ENCODE measurements around the gene FYN. TPM values are rescaled to one million over a fixed set of nuclear protein-coding genes. Genes with fewer than 3 reads are reported as not detected.

FYN gene
- total and polyA plus RNA-seq, 5 experiments from 2014 or later = 159 to 531 (median 317) TPM

DNA sequence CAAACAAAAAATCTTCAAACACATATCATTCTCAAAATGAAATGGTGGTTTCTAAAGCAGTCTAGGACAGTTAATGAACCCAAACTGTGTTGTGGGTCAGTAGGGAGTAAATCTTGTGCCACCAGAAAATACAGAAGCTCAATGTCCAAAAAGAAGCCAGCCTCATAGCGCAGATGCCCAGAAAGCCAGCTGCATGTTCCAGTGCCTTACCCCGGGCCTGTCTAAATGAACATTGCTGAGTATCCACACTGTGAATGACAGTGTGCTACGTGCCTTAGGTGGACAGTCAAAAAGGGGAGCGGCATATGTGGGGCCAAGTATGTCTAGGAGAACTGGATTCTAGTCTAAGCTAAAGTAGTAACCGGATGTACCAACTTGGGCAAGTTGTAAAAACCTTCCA lies 10.9 kb downstream of the FYN start:
- peak overlapping the region; percentile 7 to 84 (median 62) for H3K27ac Mint-ChIP-seq
- ATAC-seq (no peak), DNase-seq (no peak)
- no peaks in the 10 kb centered on the region for H3K27me3 Mint-ChIP-seq
- H3K4me3 Mint-ChIP-seq = peak overlapping the region in 7 of 10 donors; percentile 25 to 62 (median 36)
- peaks cover 70 to 100% (median 99%) of the 10 kb centered on the region in 4 donors for H3K4me1 Mint-ChIP-seq
- peaks cover 0 to 6% (median 2%) of the 10 kb centered on the region in 3 donors for H3K36me3 Mint-ChIP-seq
- H3K9me3 Mint-ChIP-seq = no peaks in the 10 kb centered on the region
- POLR2A ChIA-PET = interaction anchor here (0.8 kb wide), 1 partner anchor 11 kb away, joined by 4 read pairs; no protein-coding TSS in a partner anchor

GRCh38 chr6:111861431-111861885 lies 11.8 kb downstream of the FYN start:
- ATAC-seq (peak; percentile 15 to 23), DNase-seq (peak in 1 of 10 donors; percentile 29)
- no peaks in the 10 kb centered on the region for H3K9me3 Mint-ChIP-seq
- H3K4me3 Mint-ChIP-seq = peak overlapping the region in 9 of 10 donors; percentile 2 to 66 (median 24)
- peaks cover 71 to 100% (median 98%) of the 10 kb centered on the region in 4 donors for H3K4me1 Mint-ChIP-seq
- H3K36me3 Mint-ChIP-seq = peaks cover 0 to 6% (median 2%) of the 10 kb centered on the region in 3 donors
- no peaks in the 10 kb centered on the region for H3K27me3 Mint-ChIP-seq
- peak overlapping the region; percentile 22 to 84 (median 53) for H3K27ac Mint-ChIP-seq
- POLR2A ChIA-PET = no interaction called here

DNA sequence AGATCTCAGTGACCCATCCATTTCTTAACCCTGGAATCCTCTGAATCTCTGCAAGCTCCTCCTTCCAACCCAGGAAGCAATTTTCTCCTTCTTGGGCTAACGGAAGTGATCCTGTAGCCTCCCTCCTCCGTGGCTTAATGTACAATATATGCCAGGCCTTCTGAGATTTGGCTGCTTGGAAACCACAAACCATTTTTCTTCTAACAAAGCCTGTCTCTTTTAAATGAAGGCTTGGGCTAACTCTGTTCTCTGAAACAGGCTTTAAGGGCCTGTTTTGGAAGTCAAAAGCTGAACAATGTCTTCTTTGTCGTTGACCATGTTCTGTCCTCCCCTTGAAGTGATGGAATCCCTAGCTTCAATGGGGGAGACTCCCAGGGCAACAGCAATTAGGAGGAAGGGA lies 14.9 kb downstream of the FYN start:
- Mint-ChIP-seq H3K4me1 (peaks cover 51 to 97% (median 94%) of the 10 kb centered on the region in 4 donors), H3K9me3 (no peaks in the 10 kb centered on the region), H3K36me3 (peaks cover 0 to 4% (median 0%) of the 10 kb centered on the region in 3 donors), H3K27ac (peak overlapping the region; percentile 36 to 88 (median 76)), H3K4me3 (peak overlapping the region; percentile 11 to 62 (median 44)), H3K27me3 (no peaks in the 10 kb centered on the region)
- ATAC-seq = peak; percentile 21 to 31
- POLR2A ChIA-PET = interaction anchor here (1.0 to 1.5 kb wide), 4 partner anchors 9 to 15 kb away, joined by 3 to 9 read pairs (median 3); partner anchors contain the start of gene FYN
- no peak for DNase-seq

DNA sequence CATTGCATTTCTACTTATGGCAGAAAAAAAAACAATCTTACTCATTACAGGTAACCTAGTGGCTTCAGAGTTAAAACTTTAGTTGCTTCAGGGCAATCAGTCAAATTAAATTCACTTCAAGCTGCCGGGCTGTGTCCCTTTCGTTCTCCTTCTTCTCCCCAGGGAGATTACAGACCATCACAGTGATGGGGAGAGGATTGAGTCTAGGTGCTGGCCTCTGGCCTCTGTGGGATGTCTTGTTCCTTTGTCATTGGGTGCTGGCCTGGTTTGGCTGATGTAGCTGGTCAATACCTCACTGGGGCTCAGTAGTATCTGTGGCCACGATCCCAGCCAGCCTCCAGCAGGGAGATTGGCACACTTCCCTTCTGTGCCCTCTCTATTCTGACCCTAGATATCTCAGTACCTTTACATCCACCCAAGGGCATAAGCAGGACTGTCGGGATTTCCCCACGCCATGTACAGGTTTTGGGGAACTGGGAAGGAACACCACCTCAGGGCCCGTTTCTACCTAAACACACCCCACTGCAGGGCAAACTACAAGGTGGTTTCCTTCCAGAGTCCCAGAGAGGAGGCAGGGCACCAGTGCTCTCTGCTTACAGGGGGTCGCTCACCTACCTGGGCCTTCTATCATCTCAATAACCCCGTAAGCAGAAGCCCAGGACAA lies 15.4 kb downstream of the FYN start:
- Mint-ChIP-seq H3K27ac (peak overlapping the region; percentile 36 to 88 (median 76)), H3K4me3 (peak overlapping the region; percentile 11 to 62 (median 44)), H3K4me1 (peaks cover 55 to 97% (median 95%) of the 10 kb centered on the region in 4 donors), H3K27me3 (no peaks in the 10 kb centered on the region), H3K9me3 (no peaks in the 10 kb centered on the region), H3K36me3 (peaks cover 0 to 8% (median 0%) of the 10 kb centered on the region in 3 donors)
- DNase-seq (no peak), ATAC-seq (peak; percentile 31 to 48)
- POLR2A ChIA-PET = interaction anchor here (0.7 to 1.5 kb wide), 3 partner anchors 10 to 34 kb away, joined by 3 to 9 read pairs (median 4); no protein-coding TSS in a partner anchor

DNA sequence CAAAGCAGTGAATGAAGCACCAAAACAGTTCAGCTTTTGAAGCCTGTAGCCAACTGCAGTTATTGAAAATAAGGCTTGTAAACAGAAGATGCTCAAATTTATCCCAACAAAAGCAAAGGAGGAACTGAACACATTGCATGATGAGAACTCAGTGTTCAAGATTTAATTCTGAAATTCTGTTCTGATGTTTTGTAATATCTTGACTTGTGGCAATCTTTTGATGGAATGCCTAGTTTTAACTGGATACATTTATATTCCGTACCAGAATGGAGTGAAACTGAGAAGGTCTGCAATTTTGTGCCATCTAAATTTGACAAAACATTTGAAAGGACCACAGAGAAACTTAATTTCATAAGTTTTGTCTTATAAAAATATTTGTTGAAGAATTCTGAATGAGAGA lies 17.5 kb downstream of the FYN start:
- Mint-ChIP-seq H3K9me3 (no peaks in the 10 kb centered on the region), H3K4me1 (peaks cover 53 to 97% (median 95%) of the 10 kb centered on the region in 4 donors), H3K36me3 (peaks cover 0 to 12% (median 0%) of the 10 kb centered on the region in 3 donors), H3K27ac (peak overlapping the region in 5 of 10 donors; percentile 55 to 84 (median 58)), H3K4me3 (peak overlapping the region in 2 of 10 donors; percentile 27 to 34), H3K27me3 (no peaks in the 10 kb centered on the region)
- POLR2A ChIA-PET = interaction anchor here (0.5 to 0.6 kb wide), 2 partner anchors 9 to 188 kb away, joined by 3 read pairs; no protein-coding TSS in a partner anchor
- DNase-seq = no peak
- no peak for ATAC-seq

DNA sequence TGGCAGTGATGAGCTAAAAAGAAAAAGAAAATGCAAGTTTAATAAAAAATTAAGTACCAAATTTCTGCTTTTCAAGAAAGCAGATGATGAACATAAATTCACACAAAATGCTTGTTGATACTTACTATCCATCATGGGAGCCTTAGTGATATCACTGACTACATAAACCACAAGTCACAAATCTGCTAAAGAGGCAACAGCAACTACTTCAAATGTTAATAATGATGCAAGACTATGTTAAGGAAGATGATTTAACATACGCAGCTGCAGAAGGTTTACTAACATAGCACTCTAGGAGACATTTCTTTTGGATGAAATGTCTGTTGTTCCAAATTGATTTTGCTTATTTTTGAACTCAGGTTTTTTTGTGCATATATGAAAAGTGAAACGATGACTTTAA lies 18.6 kb downstream of the FYN start:
- peaks cover 0 to 19% (median 0%) of the 10 kb centered on the region in 3 donors for H3K36me3 Mint-ChIP-seq
- H3K9me3 Mint-ChIP-seq = no peaks in the 10 kb centered on the region
- peak overlapping the region in 1 of 10 donors; percentile 33 for H3K27ac Mint-ChIP-seq
- DNase-seq (no peak), ATAC-seq (no peak)
- POLR2A ChIA-PET = no interaction called here
- H3K4me1 Mint-ChIP-seq = peaks cover 56 to 97% (median 95%) of the 10 kb centered on the region in 4 donors
- no peak overlapping the region for H3K4me3 Mint-ChIP-seq
- H3K27me3 Mint-ChIP-seq = no peaks in the 10 kb centered on the region

DNA sequence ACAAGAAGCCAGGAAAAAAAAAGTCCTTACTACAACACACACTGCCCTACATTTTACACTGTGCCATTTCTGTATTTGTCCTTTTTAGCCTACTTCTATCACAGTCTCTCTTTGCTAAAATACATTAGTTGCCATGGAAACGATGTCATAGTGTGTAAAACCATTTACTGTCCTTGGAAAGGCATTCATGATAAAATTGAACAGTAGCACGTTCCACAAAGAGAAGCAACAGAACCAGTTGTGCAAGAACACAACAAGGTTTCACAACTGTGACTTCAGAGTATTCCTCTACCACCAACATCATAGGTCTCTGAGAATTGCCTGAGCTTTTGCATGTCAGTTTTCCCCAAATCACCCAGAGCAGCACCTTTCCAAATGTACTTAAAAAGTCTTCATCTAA lies 20.5 kb downstream of the FYN start:
- H3K4me3 Mint-ChIP-seq = peak overlapping the region in 2 of 10 donors; percentile 12 to 20

DNA sequence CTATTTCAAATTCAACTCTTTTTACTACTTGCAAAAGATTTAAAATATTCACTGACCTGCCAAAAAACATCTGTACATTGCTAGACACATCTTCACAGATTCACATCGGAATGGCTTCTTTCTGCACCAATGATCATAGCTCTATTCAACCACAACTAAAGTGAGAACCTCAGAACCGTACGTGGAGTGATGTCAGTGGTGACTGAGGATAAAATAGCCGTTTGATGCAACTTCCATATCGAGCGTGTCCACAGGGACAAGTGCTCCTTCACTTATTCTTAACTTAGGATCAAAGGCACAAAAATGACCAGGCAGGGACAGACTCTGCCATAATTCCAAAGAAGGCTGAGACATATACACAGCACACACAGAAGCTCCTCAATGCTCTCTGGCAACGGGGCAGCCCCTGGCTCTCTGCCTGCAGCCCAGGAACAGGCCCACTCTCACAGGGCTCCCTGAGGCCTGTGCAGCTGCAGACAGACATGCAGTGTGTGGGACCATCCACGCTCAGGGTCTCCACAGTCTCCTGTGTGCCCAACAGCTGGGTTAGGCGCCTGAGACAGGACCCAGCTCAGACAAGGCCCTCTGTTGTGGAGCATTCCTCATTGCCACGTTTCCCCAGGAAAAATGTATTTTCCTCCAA lies 22.8 kb downstream of the FYN start:
- Mint-ChIP-seq H3K27me3 (no peaks in the 10 kb centered on the region), H3K27ac (peak overlapping the region in 9 of 10 donors; percentile 72 to 91 (median 84)), H3K36me3 (peaks cover 0 to 28% (median 0%) of the 10 kb centered on the region in 3 donors), H3K9me3 (no peaks in the 10 kb centered on the region), H3K4me3 (peak overlapping the region; percentile 9 to 66 (median 48)), H3K4me1 (peaks cover 60 to 94% (median 65%) of the 10 kb centered on the region in 4 donors)
- ATAC-seq = peak; percentile 11 to 55
- POLR2A ChIA-PET = interaction anchor here (0.9 to 1.7 kb wide), 3 partner anchors 11 to 122 kb away, joined by 3 to 5 read pairs (median 3); no protein-coding TSS in a partner anchor
- no peak for DNase-seq

More for the DNA sequence above, 20.5 kb downstream of the FYN start:
- ATAC-seq = peak; percentile 19 to 45
- Mint-ChIP-seq H3K27ac (peak overlapping the region in 8 of 10 donors; percentile 22 to 89 (median 44)), H3K4me1 (peaks cover 51 to 94% (median 85%) of the 10 kb centered on the region in 4 donors), H3K36me3 (peaks cover 0 to 20% (median 0%) of the 10 kb centered on the region in 3 donors), H3K27me3 (no peaks in the 10 kb centered on the region), H3K9me3 (no peaks in the 10 kb centered on the region)
- POLR2A ChIA-PET = no interaction called here
- no peak for DNase-seq

GRCh38 chr6:111849298-111849697 lies 24.0 kb downstream of the FYN start:
- H3K27me3 Mint-ChIP-seq = no peaks in the 10 kb centered on the region
- H3K27ac Mint-ChIP-seq = peak overlapping the region in 9 of 10 donors; percentile 54 to 89 (median 82)
- POLR2A ChIA-PET = no interaction called here
- H3K4me1 Mint-ChIP-seq = peaks cover 53 to 97% (median 61%) of the 10 kb centered on the region in 4 donors
- ATAC-seq (no peak), DNase-seq (no peak)
- peaks cover 0 to 29% (median 0%) of the 10 kb centered on the region in 3 donors for H3K36me3 Mint-ChIP-seq
- peak overlapping the region in 5 of 10 donors; percentile 11 to 60 (median 29) for H3K4me3 Mint-ChIP-seq
- H3K9me3 Mint-ChIP-seq = no peaks in the 10 kb centered on the region

GRCh38 chr6:111848262-111848812 lies 24.9 kb downstream of the FYN start:
- POLR2A ChIA-PET = interaction anchor here (1.2 kb wide), 1 partner anchor 31 kb away, joined by 3 read pairs; no protein-coding TSS in a partner anchor
- Mint-ChIP-seq H3K27ac (peak overlapping the region in 4 of 10 donors; percentile 4 to 87 (median 62)), H3K4me1 (peaks cover 44 to 88% (median 56%) of the 10 kb centered on the region in 4 donors), H3K9me3 (no peaks in the 10 kb centered on the region), H3K4me3 (peak overlapping the region in 2 of 10 donors; percentile 23 to 36), H3K27me3 (no peaks in the 10 kb centered on the region), H3K36me3 (peaks cover 0 to 27% (median 0%) of the 10 kb centered on the region in 3 donors)
- DNase-seq (no peak), ATAC-seq (no peak)

DNA sequence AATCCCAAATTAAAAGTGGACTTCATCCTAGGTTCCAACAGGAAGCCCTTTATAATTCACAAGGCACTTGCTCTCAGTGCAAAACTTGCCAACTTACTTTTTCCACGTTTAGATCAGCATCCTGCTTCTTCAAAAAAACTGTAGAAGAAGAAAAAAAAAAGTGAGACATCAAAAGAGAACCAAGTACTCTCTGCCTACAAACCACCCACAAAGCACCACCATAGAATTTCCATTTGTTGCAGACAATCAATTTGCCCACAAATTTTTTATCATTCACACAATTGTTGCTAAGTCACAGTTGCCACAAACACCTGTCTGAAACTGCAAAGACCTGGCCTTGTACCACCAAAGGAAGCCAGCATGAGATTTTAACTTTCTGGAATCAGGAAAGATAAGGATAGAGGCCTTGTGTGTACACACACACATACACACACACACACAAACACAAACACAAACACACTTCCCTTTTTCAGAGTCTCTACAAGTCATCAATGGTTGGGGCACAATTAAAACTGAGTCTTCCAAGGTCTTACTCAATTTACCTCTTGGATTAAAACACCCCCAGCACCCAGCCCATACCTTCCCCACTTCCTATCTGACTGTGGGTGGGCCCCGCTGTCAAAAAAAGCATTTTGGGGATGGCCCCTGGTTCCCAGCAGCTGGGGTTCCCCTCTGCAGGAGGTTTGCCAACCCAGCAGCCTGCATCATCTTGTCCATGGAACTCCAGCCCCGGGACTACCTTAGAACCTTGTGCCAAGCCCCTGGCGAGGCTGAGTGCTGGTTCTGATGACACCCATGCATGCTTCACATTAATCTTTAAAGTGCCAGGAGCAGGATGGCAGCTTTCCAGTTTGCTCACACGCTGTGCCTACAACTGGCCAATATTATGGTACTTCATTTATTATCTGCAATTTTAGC lies 26.5 kb downstream of the FYN start:
- no peaks in the 10 kb centered on the region for H3K27me3 Mint-ChIP-seq
- peak overlapping the region in 5 of 10 donors; percentile 85 to 89 (median 87) for H3K27ac Mint-ChIP-seq
- POLR2A ChIA-PET = interaction anchor here (0.6 to 1.2 kb wide), 3 partner anchors 12 to 35 kb away, joined by 3 to 6 read pairs (median 4); no protein-coding TSS in a partner anchor

More for the DNA sequence above, 26.5 kb downstream of the FYN start:
- Mint-ChIP-seq H3K4me3 (peak overlapping the region in 9 of 10 donors; percentile 38 to 80 (median 62)), H3K9me3 (no peaks in the 10 kb centered on the region), H3K36me3 (peaks cover 0 to 20% (median 0%) of the 10 kb centered on the region in 3 donors), H3K4me1 (peaks cover 30 to 72% (median 41%) of the 10 kb centered on the region in 4 donors)
- DNase-seq = peak in 7 of 10 donors; percentile 20 to 74 (median 63)
- ATAC-seq = peak; percentile 31 to 47
